ENCODE measurements around the gene COQ8B.

The COQ8B gene

GRCh38 chr19:40758491-40758890 lies 41.8 kb upstream of the COQ8B start:
- CTCF ChIA-PET = interaction anchor here (1.2 to 2.1 kb wide), 2 partner anchors 16 to 124 kb away, joined by 3 to 6 read pairs; no protein-coding TSS in a partner anchor

DNA sequence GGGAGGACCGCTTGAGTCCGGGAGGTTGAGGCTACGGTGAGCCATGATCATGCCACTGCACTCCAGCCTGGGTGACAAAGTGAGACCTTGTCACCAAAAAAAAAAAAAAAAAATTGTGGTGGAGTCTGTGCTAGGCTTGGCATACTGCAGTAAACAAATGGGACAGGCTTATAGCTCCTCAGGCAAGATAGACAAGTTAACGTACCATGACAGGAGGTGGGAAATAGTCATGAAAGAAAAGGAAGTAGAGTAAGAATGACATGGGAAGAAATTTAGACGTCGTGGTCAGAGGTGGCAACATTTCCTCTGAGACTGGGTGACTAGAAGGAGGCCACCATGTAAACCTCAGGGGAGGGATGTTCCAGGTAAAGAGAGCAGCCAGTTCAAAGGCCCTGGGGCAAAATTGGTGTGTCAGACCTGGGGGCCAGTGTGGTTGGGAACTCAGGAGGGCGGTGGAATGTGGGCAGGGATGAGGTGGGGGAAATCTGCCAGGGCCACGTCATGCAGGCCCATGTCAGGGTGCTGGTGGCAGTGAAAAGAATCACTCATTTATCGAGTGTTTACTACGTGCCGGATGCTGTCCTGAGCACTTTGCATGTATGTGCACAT lies 39.9 kb upstream of the COQ8B start:
- CTCF ChIA-PET = interaction anchor here (0.7 kb wide), 1 partner anchor 51 kb away, joined by 3 read pairs; no protein-coding TSS in a partner anchor
- no peak for DNase-seq (ENCODE audit: low read depth, low spot score)
- H3K4me3 ChIP-seq (ENCODE audit: low read depth, low read length) = no peak overlapping the region
- POLR2A ChIA-PET = interaction anchor here (1.2 kb wide), 1 partner anchor 21 kb away, joined by 5 read pairs; the partner anchor contains the start of gene RAB4B
- no peak for TF ChIP-seq CTCF (IDR thresholded peaks at IDR 0.05; ENCODE audit: insufficient read depth, low read length, missing control alignments)

More at GRCh38 chr19:40758491-40758890, 41.8 kb upstream of the COQ8B start:
- no peak for DNase-seq (ENCODE audit: low read depth, low spot score)
- POLR2A ChIA-PET = interaction anchor here (1.2 kb wide), 2 partner anchors 13 to 19 kb away, joined by 3 to 5 read pairs; partner anchors contain the start of gene RAB4B
- no peak for TF ChIP-seq CTCF (IDR thresholded peaks at IDR 0.05; ENCODE audit: insufficient read depth, low read length, missing control alignments)
- H3K4me3 ChIP-seq (ENCODE audit: low read depth, low read length) = no peak overlapping the region

GRCh38 chr19:40755791-40756190 lies 39.1 kb upstream of the COQ8B start:
- TF ChIP-seq CTCF (IDR thresholded peaks at IDR 0.05; ENCODE audit: insufficient read depth, low read length, missing control alignments) = no peak
- no peak for DNase-seq (ENCODE audit: low read depth, low spot score)
- POLR2A ChIA-PET = no interaction called here
- CTCF ChIA-PET = interaction anchor here (1.7 kb wide), 1 partner anchor 93 kb away, joined by 3 read pairs; no protein-coding TSS in a partner anchor
- no peak overlapping the region for H3K4me3 ChIP-seq (ENCODE audit: low read depth, low read length)

- no peak for TF ChIP-seq CTCF (IDR thresholded peaks at IDR 0.05; ENCODE audit: insufficient read depth, low read length, missing control alignments)
- no peak overlapping the region for H3K4me3 ChIP-seq (ENCODE audit: low read depth, low read length)
- ChIA-PET POLR2A (no interaction called here), CTCF (interaction anchor here (1.0 to 1.7 kb wide), 3 partner anchors 51 to 93 kb away, joined by 3 read pairs; no protein-coding TSS in a partner anchor)
- DNase-seq (ENCODE audit: low read depth, low spot score) = no peak
Measured at GRCh38 chr19:40755248-40755624, 38.5 kb upstream of the COQ8B start.

DNA sequence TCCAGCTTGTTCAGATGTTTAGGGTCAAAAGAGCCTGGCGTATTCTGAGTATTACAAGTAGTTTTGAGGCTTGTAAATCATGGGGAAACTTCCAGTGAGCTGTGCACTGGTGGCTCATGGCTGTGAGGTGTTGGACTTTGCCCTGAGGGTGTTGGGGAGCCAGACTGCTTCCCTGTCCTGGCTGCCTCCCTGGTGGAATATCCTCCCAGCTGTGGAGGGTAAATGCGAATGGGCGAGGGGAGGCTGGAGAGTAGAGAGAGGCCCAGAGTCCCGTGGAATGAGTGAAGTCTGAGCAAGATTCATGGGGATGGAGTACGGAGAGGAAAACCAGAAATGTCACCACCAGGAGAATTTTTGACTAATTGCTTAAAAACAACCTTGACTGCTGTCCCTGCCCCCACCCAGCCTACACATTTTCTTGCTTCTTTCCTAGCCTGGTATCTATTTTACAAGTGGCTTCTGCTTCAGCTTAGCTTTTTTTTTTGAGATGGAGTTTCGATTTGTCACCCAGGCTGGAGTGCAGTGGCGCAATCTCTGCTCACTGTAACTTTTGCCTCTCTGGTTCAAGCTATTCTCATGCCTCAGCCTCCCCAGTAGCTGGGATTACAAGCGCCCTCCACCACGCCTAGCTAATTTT lies 38.0 kb upstream of the COQ8B start:
- TF ChIP-seq CTCF (IDR thresholded peaks at IDR 0.05; ENCODE audit: insufficient read depth, low read length, missing control alignments) = no peak
- CTCF ChIA-PET = interaction anchor here (1.0 to 1.7 kb wide), 4 partner anchors 23 to 92 kb away, joined by 3 read pairs; no protein-coding TSS in a partner anchor
- DNase-seq (ENCODE audit: low read depth, low spot score) = no peak
- H3K4me3 ChIP-seq (ENCODE audit: low read depth, low read length) = no peak overlapping the region
- POLR2A ChIA-PET = interaction anchor here (0.6 kb wide), 1 partner anchor 48 kb away, joined by 3 read pairs; no protein-coding TSS in a partner anchor

- H3K4me3 ChIP-seq (ENCODE audit: low read depth, low read length) = peak overlapping the region; percentile 97
- no peak for DNase-seq (ENCODE audit: low read depth, low spot score)
- CTCF ChIA-PET = interaction anchor here (1.4 to 1.6 kb wide), 2 partner anchors 55 to 89 kb away, joined by 3 to 4 read pairs; no protein-coding TSS in a partner anchor
- TF ChIP-seq CTCF (IDR thresholded peaks at IDR 0.05; ENCODE audit: insufficient read depth, low read length, missing control alignments) = no peak
- POLR2A ChIA-PET = interaction anchor here (0.5 kb wide), 1 partner anchor 25 kb away, joined by 3 read pairs; the partner anchor contains the start of gene RAB4B
Measured at GRCh38 chr19:40752257-40752781, 35.6 kb upstream of the COQ8B start.
